ENCODE measurements around the gene SLC35E1.

DNA sequence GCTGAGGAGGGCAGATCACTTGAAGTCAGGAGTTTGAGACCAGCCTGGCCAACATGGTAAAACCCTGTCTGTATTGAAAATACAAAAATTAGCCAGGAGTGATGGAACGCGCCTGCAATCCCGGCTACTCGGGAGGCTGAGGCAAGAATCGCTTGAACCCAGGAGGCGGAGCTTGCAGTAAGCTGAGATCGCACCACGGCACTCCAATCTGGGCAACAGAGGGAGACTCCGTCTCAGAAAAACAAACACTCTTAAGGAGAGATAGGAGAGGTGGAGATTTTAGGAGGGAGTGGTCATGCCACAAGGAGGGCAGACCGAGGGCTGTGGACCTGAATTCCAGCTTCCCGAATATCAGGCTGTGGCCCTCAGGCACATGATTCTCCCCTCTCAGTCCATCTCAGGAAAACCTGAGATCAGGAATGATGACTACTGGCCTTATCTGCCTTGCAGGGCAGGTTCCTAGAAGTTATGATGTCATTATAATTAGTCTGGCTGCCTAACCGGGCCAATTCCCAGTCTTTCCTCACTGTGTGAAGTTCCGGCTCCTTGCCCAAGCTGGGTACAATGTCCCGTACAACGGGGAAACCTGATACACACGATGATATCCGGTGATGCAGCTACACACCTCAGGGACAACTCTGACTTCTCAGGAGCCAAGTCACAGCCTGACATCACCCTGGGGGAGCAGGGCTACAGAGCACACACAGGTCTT, 2.5 kb downstream of the SLC35E1 start:
- TF ChIP-seq SIN3A (IDR thresholded peaks at IDR 0.05; ENCODE audit: low read depth) (no peak), SRF (IDR thresholded peaks at IDR 0.05; ENCODE audit: low read depth) (no peak), RAD21 (IDR thresholded peaks at IDR 0.05; ENCODE audit: low read depth) (no peak), EZH2 (IDR thresholded peaks at IDR 0.05) (no peak), YY1 (IDR thresholded peaks at IDR 0.05; ENCODE audit: extremely low read depth, insufficient replicate concordance, low read depth, low read length) (no peak), POLR2AphosphoS5 (IDR thresholded peaks at IDR 0.05; ENCODE audit: low read depth, low read length) (no peak), POLR2A (IDR thresholded peaks at IDR 0.05; ENCODE audit: borderline replicate concordance, extremely low read depth, insufficient read depth, insufficient read length) (no peak)
- TF ChIP-seq, protein P1, sequence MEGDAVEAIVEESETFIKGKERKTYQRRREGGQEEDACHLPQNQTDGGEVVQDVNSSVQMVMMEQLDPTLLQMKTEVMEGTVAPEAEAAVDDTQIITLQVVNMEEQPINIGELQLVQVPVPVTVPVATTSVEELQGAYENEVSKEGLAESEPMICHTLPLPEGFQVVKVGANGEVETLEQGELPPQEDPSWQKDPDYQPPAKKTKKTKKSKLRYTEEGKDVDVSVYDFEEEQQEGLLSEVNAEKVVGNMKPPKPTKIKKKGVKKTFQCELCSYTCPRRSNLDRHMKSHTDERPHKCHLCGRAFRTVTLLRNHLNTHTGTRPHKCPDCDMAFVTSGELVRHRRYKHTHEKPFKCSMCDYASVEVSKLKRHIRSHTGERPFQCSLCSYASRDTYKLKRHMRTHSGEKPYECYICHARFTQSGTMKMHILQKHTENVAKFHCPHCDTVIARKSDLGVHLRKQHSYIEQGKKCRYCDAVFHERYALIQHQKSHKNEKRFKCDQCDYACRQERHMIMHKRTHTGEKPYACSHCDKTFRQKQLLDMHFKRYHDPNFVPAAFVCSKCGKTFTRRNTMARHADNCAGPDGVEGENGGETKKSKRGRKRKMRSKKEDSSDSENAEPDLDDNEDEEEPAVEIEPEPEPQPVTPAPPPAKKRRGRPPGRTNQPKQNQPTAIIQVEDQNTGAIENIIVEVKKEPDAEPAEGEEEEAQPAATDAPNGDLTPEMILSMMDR (IDR thresholded peaks at IDR 0.05 in 2 of 3, conservative IDR thresholded peaks at IDR 0.05 in 1 of 3; ENCODE audit: borderline replicate concordance in 1 of 3, insufficient read depth in 1 of 3, low read depth in 2 of 3, low read length in 2 of 3): no peak
- TF ChIP-seq, protein P2, sequence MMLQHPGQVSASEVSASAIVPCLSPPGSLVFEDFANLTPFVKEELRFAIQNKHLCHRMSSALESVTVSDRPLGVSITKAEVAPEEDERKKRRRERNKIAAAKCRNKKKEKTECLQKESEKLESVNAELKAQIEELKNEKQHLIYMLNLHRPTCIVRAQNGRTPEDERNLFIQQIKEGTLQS (IDR thresholded peaks at IDR 0.05): no peak
- TF ChIP-seq, protein P3, sequence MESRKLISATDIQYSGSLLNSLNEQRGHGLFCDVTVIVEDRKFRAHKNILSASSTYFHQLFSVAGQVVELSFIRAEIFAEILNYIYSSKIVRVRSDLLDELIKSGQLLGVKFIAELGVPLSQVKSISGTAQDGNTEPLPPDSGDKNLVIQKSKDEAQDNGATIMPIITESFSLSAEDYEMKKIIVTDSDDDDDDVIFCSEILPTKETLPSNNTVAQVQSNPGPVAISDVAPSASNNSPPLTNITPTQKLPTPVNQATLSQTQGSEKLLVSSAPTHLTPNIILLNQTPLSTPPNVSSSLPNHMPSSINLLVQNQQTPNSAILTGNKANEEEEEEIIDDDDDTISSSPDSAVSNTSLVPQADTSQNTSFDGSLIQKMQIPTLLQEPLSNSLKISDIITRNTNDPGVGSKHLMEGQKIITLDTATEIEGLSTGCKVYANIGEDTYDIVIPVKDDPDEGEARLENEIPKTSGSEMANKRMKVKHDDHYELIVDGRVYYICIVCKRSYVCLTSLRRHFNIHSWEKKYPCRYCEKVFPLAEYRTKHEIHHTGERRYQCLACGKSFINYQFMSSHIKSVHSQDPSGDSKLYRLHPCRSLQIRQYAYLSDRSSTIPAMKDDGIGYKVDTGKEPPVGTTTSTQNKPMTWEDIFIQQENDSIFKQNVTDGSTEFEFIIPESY (IDR thresholded peaks at IDR 0.05; ENCODE audit: extremely low read depth, insufficient replicate concordance, low read length): no peak
